PC-9 (cell line): Measurements from ENCODE around the gene RS1.

Experiments
- CTCF ChIP-seq: fragments of 200-600 bp; sonication (generic); conservative IDR thresholded peaks from 2 replicates; pipeline ENCODE4 v1.6.1; 2017; ENCODE audit warnings: mixed run types, antibody characterized with exemption, mild to moderate bottlenecking, moderate library complexity
- EZH2 ChIP-seq: fragments of 200-600 bp; sonication (generic); IDR thresholded peaks from 2 replicates; pipeline ENCODE4 v1.8.0; 2017; ENCODE audit warnings: antibody characterized with exemption, low read depth

- TF ChIP-seq CTCF: no peak
- TF ChIP-seq EZH2: no peak
Measured at GRCh38 chrX:18702362-18703195, 30.7 kb upstream of the RS1 start.
